Peyer's patch (tissue), 4 donors: ENCODE measurements around the gene BCKDK. TPM values are rescaled to one million over a fixed set of nuclear protein-coding genes. Genes with fewer than 3 reads are reported as not detected.
"Not testable (repeated sequence)": the region's sequence is repeated elsewhere in the genome, so short reads cannot be mapped to it uniquely, and the experiment has no call there.

ENCODE experiments used
- DNase-seq, 3 donors: peaks; one replicate each; pipeline ENCODE4 v3.0.0-alpha.2; 2017 to 2019
- H3K27ac ChIP-seq, 4 donors: fragments of 200-600 bp; sonication (generic); one replicate each; pipeline ENCODE4 v1.5.1; 2016 to 2019
- H3K27me3 ChIP-seq, 2 donors: fragments of 200-600 bp; sonication (generic); one replicate each; pipeline ENCODE4 v1.5.1; 2019
- H3K36me3 ChIP-seq, 3 donors: fragments of 200-600 bp; sonication (generic); one replicate each; pipeline ENCODE4 v1.5.1; 2016 to 2019
- H3K4me1 ChIP-seq, 4 donors: fragments of 200-600 bp; sonication (generic); one replicate each; pipeline ENCODE4 v1.5.1; 2016 to 2019
- H3K4me3 ChIP-seq, 4 donors: fragments of 200-600 bp; sonication (generic); 1 replicate in 3 of 4; 2 replicates in 1 of 4; pipeline ENCODE4 v1.5.1; 2016 to 2019; ENCODE audit warnings: mild to moderate bottlenecking in 1 of 4
- H3K9me3 ChIP-seq, 4 donors: fragments of 200-600 bp; sonication (generic); one replicate each; pipeline ENCODE4 v1.5.1; 2016 to 2019; ENCODE audit warnings: mild to moderate bottlenecking in 1 of 4
- POLR2A ChIP-seq, 2 donors: fragments of 450-650 bp; IDR thresholded peaks; one replicate each; pipeline ENCODE4 v1.5.1; 2017; ENCODE audit warnings: antibody characterized with exemption in 2 of 2, mild to moderate bottlenecking in 2 of 2, moderate library complexity in 2 of 2
- total RNA-seq, 4 donors: library from RNA; depleted of rRNA; stranded (reverse); fragments of >200 nt; gene quantifications; one replicate each; pipeline ENCODE4 v1.1.0, GENCODE V29; 2016
- TF ChIP-seq, protein P1 (sequence below), 6 experiments: fragments of 450-650 bp in 4 of 6; fragments of 200-600 bp in 2 of 6; sonication (generic) in 1 of 6; IDR thresholded peaks; one replicate each; pipeline ENCODE4 v1.5.1; 2017 to 2019; ENCODE audit warnings: antibody characterized with exemption in 6 of 6, mild to moderate bottlenecking in 3 of 6, moderate library complexity in 1 of 6

The BCKDK gene
- total RNA-seq, 4 donors from 2014 or later = 30.5 to 71.4 (median 41.8) TPM

- Histone ChIP-seq H3K27me3 (no peaks in the 10 kb centered on the region), H3K4me3 (peak overlapping the region in 2 of 4 donors; percentile 41 to 62), H3K36me3 (no peaks in the 10 kb centered on the region), H3K27ac (peak overlapping the region; percentile 77 to 96 (median 88)), H3K4me1 (peaks cover 3 to 35% (median 7%) of the 10 kb centered on the region in 4 donors), H3K9me3 (no peaks in the 10 kb centered on the region)
- no peak for TF ChIP-seq POLR2A (IDR thresholded peaks at IDR 0.05)
- TF ChIP-seq, protein P1, sequence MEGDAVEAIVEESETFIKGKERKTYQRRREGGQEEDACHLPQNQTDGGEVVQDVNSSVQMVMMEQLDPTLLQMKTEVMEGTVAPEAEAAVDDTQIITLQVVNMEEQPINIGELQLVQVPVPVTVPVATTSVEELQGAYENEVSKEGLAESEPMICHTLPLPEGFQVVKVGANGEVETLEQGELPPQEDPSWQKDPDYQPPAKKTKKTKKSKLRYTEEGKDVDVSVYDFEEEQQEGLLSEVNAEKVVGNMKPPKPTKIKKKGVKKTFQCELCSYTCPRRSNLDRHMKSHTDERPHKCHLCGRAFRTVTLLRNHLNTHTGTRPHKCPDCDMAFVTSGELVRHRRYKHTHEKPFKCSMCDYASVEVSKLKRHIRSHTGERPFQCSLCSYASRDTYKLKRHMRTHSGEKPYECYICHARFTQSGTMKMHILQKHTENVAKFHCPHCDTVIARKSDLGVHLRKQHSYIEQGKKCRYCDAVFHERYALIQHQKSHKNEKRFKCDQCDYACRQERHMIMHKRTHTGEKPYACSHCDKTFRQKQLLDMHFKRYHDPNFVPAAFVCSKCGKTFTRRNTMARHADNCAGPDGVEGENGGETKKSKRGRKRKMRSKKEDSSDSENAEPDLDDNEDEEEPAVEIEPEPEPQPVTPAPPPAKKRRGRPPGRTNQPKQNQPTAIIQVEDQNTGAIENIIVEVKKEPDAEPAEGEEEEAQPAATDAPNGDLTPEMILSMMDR (IDR thresholded peaks at IDR 0.05) = no peak
- peak in 1 of 3 donors; percentile 65 for DNase-seq
Measured at GRCh38 chr16:31141489-31142108, 33.4 kb downstream of the BCKDK start.

- H3K36me3 ChIP-seq = no peaks in the 10 kb centered on the region
- peaks cover 3 to 35% (median 7%) of the 10 kb centered on the region in 4 donors for H3K4me1 ChIP-seq
- peak overlapping the region; percentile 41 to 62 (median 62) for H3K4me3 ChIP-seq
- H3K9me3 ChIP-seq = no peaks in the 10 kb centered on the region
- TF ChIP-seq, protein P1 (IDR thresholded peaks at IDR 0.05) = peak; percentile 95 to 100 (median 100)
- peak; percentile 21 to 52 for TF ChIP-seq POLR2A (IDR thresholded peaks at IDR 0.05)
- peak; percentile 99 to 100 (median 99) for DNase-seq
- H3K27ac ChIP-seq = peak overlapping the region; percentile 77 to 96 (median 88)
- no peaks in the 10 kb centered on the region for H3K27me3 ChIP-seq
Measured at GRCh38 chr16:31142109-31143010, 34.2 kb downstream of the BCKDK start.

- peak in 1 of 3 donors; percentile 56 for DNase-seq
Measured at GRCh38 chr16:31143011-31143693, 35.0 kb downstream of the BCKDK start.

GRCh38 chr16:31143694-31144148 lies 35.5 kb downstream of the BCKDK start:
- Histone ChIP-seq H3K27ac (no peak overlapping the region), H3K4me1 (peaks cover 3 to 34% (median 7%) of the 10 kb centered on the region in 4 donors), H3K9me3 (no peaks in the 10 kb centered on the region), H3K36me3 (no peaks in the 10 kb centered on the region), H3K4me3 (no peak overlapping the region), H3K27me3 (no peaks in the 10 kb centered on the region)
- no peak for DNase-seq
- TF ChIP-seq POLR2A (IDR thresholded peaks at IDR 0.05) = no peak
- TF ChIP-seq, protein P1 (IDR thresholded peaks at IDR 0.05) = no peak

More at GRCh38 chr16:31143011-31143693, 35.0 kb downstream of the BCKDK start:
- Histone ChIP-seq H3K27me3 (no peaks in the 10 kb centered on the region), H3K4me1 (peaks cover 3 to 32% (median 7%) of the 10 kb centered on the region in 4 donors), H3K4me3 (peak overlapping the region; percentile 41 to 62 (median 62)), H3K36me3 (no peaks in the 10 kb centered on the region), H3K9me3 (no peaks in the 10 kb centered on the region), H3K27ac (peak overlapping the region; percentile 77 to 96 (median 88))
- no peak for TF ChIP-seq POLR2A (IDR thresholded peaks at IDR 0.05)
- TF ChIP-seq, protein P1 (IDR thresholded peaks at IDR 0.05) = no peak

DNA sequence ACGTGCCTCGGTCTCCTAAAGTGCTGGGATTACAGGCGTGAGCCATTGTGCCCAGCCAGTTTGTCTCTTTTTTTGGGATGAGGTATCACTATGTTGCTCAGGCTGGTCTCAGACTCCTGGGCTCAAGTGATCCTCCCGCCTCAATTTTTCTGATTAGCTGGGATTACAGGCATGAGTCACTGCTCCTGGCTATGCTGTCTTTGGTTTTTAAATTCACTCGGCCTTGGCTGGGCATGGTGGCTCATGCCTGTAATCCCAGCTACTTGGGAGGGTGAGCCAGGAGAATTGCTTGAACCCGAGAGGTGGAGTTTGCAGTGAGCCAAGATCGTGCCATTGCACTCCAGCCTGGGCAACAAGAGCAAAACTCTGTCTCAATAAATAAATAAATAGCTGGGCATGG lies 36.2 kb downstream of the BCKDK start:
- not testable (repeated sequence) for H3K4me3 ChIP-seq

More for the DNA sequence above, 36.2 kb downstream of the BCKDK start:
- not testable (repeated sequence) for H3K27ac ChIP-seq, H3K36me3 ChIP-seq, H3K9me3 ChIP-seq, DNase-seq, H3K27me3 ChIP-seq
- H3K4me1 ChIP-seq = peaks cover 3 to 38% (median 5%) of the 10 kb centered on the region in 4 donors
